ENCODE data around the gene SLC35A4. TPM values are rescaled to one million over a fixed set of nuclear protein-coding genes. Genes with fewer than 3 reads are reported as not detected.

SLC35A4 gene
- total RNA-seq, 1 donor from 2014 or later: 20.7 TPM

DNA sequence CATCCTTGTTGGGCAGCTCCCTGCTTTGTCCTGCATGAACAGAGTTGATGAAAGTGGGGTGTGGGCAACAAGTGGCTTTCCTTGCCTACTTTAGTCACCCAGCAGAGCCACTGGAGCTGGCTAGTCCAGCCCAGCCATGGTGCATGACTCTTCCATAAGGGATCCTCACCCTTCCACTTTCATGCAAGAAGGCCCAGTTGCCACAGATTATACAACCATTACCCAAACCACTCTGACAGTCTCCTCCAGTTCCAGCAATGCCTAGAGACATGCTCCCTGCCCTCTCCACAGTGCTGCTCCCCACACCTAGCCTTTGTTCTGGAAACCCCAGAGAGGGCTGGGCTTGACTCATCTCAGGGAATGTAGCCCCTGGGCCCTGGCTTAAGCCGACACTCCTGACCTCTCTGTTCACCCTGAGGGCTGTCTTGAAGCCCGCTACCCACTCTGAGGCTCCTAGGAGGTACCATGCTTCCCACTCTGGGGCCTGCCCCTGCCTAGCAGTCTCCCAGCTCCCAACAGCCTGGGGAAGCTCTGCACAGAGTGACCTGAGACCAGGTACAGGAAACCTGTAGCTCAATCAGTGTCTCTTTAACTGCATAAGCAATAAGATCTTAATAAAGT lies 3.9 kb downstream of the SLC35A4 start:
- peaks cover 20% of the 10 kb centered on the region for H3K79me2 ChIP-seq (ENCODE audit: low read depth)
- no peaks in the 10 kb centered on the region for H3K27me3 ChIP-seq
- no peak overlapping the region for H3K27ac Mint-ChIP-seq
- no peak overlapping the region for H3K4me3 Mint-ChIP-seq
- H3K27ac ChIP-seq: no peak overlapping the region
- no peaks in the 10 kb centered on the region for H3K9me3 ChIP-seq (ENCODE audit: low read depth)
- no peak overlapping the region for H2AFZ ChIP-seq (replicated peaks)
- H3K4me1 ChIP-seq: peaks cover 9% of the 10 kb centered on the region
- peaks cover 20% of the 10 kb centered on the region for H3K4me1 Mint-ChIP-seq
- TF ChIP-seq EZH2phosphoT487 (IDR thresholded peaks at IDR 0.05): no peak
- no peak for TF ChIP-seq EZH2 (IDR thresholded peaks at IDR 0.05)
- TF ChIP-seq, protein P1, sequence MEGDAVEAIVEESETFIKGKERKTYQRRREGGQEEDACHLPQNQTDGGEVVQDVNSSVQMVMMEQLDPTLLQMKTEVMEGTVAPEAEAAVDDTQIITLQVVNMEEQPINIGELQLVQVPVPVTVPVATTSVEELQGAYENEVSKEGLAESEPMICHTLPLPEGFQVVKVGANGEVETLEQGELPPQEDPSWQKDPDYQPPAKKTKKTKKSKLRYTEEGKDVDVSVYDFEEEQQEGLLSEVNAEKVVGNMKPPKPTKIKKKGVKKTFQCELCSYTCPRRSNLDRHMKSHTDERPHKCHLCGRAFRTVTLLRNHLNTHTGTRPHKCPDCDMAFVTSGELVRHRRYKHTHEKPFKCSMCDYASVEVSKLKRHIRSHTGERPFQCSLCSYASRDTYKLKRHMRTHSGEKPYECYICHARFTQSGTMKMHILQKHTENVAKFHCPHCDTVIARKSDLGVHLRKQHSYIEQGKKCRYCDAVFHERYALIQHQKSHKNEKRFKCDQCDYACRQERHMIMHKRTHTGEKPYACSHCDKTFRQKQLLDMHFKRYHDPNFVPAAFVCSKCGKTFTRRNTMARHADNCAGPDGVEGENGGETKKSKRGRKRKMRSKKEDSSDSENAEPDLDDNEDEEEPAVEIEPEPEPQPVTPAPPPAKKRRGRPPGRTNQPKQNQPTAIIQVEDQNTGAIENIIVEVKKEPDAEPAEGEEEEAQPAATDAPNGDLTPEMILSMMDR (IDR thresholded peaks at IDR 0.05): no peak
- H3F3A ChIP-seq (ENCODE audit: low read depth): no peaks in the 10 kb centered on the region
- H3K36me3 Mint-ChIP-seq: peaks cover 11% of the 10 kb centered on the region
- no peaks in the 10 kb centered on the region for H3K36me3 ChIP-seq
- no peaks in the 10 kb centered on the region for H4K20me1 ChIP-seq (ENCODE audit: low read depth)
- no peak for DNase-seq (ENCODE audit: low spot score)
- H3K9ac ChIP-seq: no peak overlapping the region
- no peaks in the 10 kb centered on the region for H3K9me3 Mint-ChIP-seq
- no peak overlapping the region for H3K4me2 ChIP-seq
- H3K27me3 Mint-ChIP-seq (ENCODE audit: insufficient read depth, low read depth): peaks cover 10% of the 10 kb centered on the region
- H3K4me3 ChIP-seq: no peak overlapping the region

DNA sequence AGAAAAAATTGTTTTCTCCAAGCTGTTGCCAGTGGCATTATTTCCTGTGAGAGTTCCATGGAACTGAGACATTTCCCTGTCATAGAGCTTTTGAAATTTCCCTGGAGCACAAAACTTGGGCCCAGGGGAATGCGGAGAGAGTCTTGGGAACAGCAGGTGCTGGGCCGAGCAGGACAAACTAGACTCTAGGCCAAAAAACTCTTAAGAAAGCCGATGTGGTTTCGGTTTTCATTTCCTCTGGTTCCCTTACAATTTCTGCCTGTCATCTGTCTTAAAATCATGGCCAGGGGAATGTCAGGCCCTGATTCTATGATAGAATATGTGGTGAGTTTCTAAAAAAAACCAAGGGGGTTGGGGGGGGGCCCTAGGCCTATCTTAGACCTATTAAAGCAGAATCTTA lies 4.6 kb downstream of the SLC35A4 start:
- Mint-ChIP-seq H3K4me1 (peaks cover 15% of the 10 kb centered on the region), H3K4me3 (no peak overlapping the region)
- peaks cover 7% of the 10 kb centered on the region for H3K4me1 ChIP-seq

DNA sequence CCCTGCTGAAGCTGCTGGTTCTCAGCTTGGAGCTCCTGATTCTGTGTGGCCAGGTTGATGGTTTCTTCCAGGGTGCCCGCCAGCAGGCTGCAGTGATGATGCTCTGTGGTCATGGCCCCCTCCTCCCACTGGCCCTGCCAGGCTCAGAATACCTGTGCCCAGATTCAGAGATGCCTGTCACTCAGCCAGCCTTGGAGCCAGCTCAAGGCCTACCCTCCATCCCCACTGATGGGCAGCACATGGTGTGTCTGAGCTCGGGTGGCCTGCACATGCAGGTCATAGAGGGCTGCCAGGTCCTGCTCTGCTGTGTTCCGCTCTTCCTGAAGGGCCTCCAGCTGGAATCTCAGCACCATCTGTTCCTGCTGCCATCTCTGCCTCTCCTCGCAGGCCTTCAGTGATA lies 5.4 kb downstream of the SLC35A4 start:
- Histone ChIP-seq H3K4me3 (no peak overlapping the region), H3K9ac (no peak overlapping the region), H3K4me1 (peaks cover 7% of the 10 kb centered on the region), H3K4me2 (no peak overlapping the region), H3K79me2 (ENCODE audit: low read depth) (peaks cover 14% of the 10 kb centered on the region), H3K9me3 (ENCODE audit: low read depth) (no peaks in the 10 kb centered on the region), H4K20me1 (ENCODE audit: low read depth) (no peaks in the 10 kb centered on the region), H3K27me3 (no peaks in the 10 kb centered on the region), H2AFZ (replicated peaks) (no peak overlapping the region), H3K36me3 (no peaks in the 10 kb centered on the region), H3K27ac (no peak overlapping the region), H3F3A (ENCODE audit: low read depth) (no peaks in the 10 kb centered on the region)
- Mint-ChIP-seq H3K9me3 (no peaks in the 10 kb centered on the region), H3K4me1 (peaks cover 8% of the 10 kb centered on the region), H3K27me3 (ENCODE audit: insufficient read depth, low read depth) (peaks cover 8% of the 10 kb centered on the region), H3K4me3 (no peak overlapping the region), H3K36me3 (peaks cover 11% of the 10 kb centered on the region), H3K27ac (no peak overlapping the region)
- TF ChIP-seq EZH2phosphoT487 (IDR thresholded peaks at IDR 0.05) (no peak), EZH2 (IDR thresholded peaks at IDR 0.05) (no peak)
- TF ChIP-seq, protein P1 (IDR thresholded peaks at IDR 0.05): no peak
- DNase-seq (ENCODE audit: low spot score): no peak

More for the DNA sequence above, 4.6 kb downstream of the SLC35A4 start:
- Histone ChIP-seq H3K27me3 (no peaks in the 10 kb centered on the region), H3K9me3 (ENCODE audit: low read depth) (no peaks in the 10 kb centered on the region), H3K9ac (no peak overlapping the region), H4K20me1 (ENCODE audit: low read depth) (no peaks in the 10 kb centered on the region), H2AFZ (replicated peaks) (no peak overlapping the region), H3K27ac (no peak overlapping the region), H3F3A (ENCODE audit: low read depth) (no peaks in the 10 kb centered on the region), H3K4me2 (no peak overlapping the region), H3K36me3 (no peaks in the 10 kb centered on the region), H3K4me3 (no peak overlapping the region), H3K79me2 (ENCODE audit: low read depth) (peaks cover 18% of the 10 kb centered on the region)
- no peak overlapping the region for H3K27ac Mint-ChIP-seq
- H3K27me3 Mint-ChIP-seq (ENCODE audit: insufficient read depth, low read depth): peaks cover 11% of the 10 kb centered on the region
- no peak for DNase-seq (ENCODE audit: low spot score)
- H3K9me3 Mint-ChIP-seq: no peaks in the 10 kb centered on the region
- no peak for TF ChIP-seq EZH2 (IDR thresholded peaks at IDR 0.05)
- TF ChIP-seq EZH2phosphoT487 (IDR thresholded peaks at IDR 0.05): no peak
- H3K36me3 Mint-ChIP-seq: peaks cover 11% of the 10 kb centered on the region

DNA sequence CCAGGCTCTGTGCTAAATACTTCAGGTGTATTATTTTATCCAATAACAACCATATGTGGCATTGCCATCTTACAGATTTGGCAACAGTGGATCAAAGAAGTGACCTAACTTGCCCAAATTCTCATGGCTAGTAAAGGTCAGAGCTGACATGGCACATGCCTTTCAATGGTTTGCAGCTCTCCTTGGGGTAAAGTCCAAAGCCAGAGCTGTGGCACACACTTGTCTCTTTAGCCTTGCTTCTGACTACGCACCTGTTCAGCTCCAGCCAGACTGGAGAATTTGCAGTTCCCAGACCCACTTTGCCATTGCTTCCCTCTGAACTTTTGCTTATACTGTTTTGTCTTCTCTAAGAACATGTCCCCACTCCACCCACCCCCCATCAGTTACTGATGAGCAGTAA lies 5.9 kb downstream of the SLC35A4 start:
- H3K9ac ChIP-seq: no peak overlapping the region
- Mint-ChIP-seq H3K27ac (no peak overlapping the region), H3K36me3 (peaks cover 11% of the 10 kb centered on the region), H3K4me3 (no peak overlapping the region), H3K9me3 (no peaks in the 10 kb centered on the region), H3K27me3 (ENCODE audit: insufficient read depth, low read depth) (peaks cover 8% of the 10 kb centered on the region), H3K4me1 (peaks cover 5% of the 10 kb centered on the region)
- H3K4me1 ChIP-seq: peaks cover 5% of the 10 kb centered on the region
- no peak overlapping the region for H3K4me3 ChIP-seq
- H3K27me3 ChIP-seq: no peaks in the 10 kb centered on the region
- H3K4me2 ChIP-seq: no peak overlapping the region
- TF ChIP-seq EZH2phosphoT487 (IDR thresholded peaks at IDR 0.05): no peak
- H3K36me3 ChIP-seq: no peaks in the 10 kb centered on the region
- no peaks in the 10 kb centered on the region for H4K20me1 ChIP-seq (ENCODE audit: low read depth)
- H2AFZ ChIP-seq (replicated peaks): no peak overlapping the region
- DNase-seq (ENCODE audit: low spot score): no peak
- no peak overlapping the region for H3K27ac ChIP-seq
- H3K79me2 ChIP-seq (ENCODE audit: low read depth): peaks cover 10% of the 10 kb centered on the region
- H3F3A ChIP-seq (ENCODE audit: low read depth): no peaks in the 10 kb centered on the region
- H3K9me3 ChIP-seq (ENCODE audit: low read depth): no peaks in the 10 kb centered on the region

Data from neural progenitor cell (in vitro differentiated cells).